GM23338 (cell line): ENCODE results near the gene NEK6. TPM values are rescaled to one million over a fixed set of nuclear protein-coding genes. Genes with fewer than 3 reads are reported as not detected.

Experiments used
- ATAC-seq: fragments of 200-7000 bp; cut with Tn5 transposase; 3 replicates; pipeline ENCODE4 v1.9.1; 2020
- DNase-seq: peaks from one replicate; pipeline ENCODE4 v3.0.0-alpha.2; 2015; ENCODE audit warnings: low spot score
- H2AFZ ChIP-seq: fragments of 200-600 bp; sonication (generic); 2 replicates; pipeline ENCODE4 v1.8.0; 2016; ENCODE audit warnings: antibody characterized with exemption, mild to moderate bottlenecking, moderate library complexity
- H3F3A ChIP-seq: fragments of 200-600 bp; sonication (generic); replicated peaks from 2 replicates; pipeline ENCODE4 v1.8.0; 2017; ENCODE audit warnings: antibody characterized with exemption, mixed run types, low read depth
- H3K27ac ChIP-seq: fragments of 200-600 bp; sonication (generic); 2 replicates; pipeline ENCODE4 v1.6.1; 2016; ENCODE audit warnings: low read depth
- H3K27me3 ChIP-seq: fragments of 200-600 bp; sonication (generic); 2 replicates; pipeline ENCODE4 v1.8.0; 2016; ENCODE audit warnings: mild to moderate bottlenecking, mixed run types, moderate library complexity; ENCODE audit not compliant: insufficient read depth
- H3K36me3 ChIP-seq: fragments of 200-600 bp; sonication (generic); 2 replicates; pipeline ENCODE4 v1.8.0; 2016; ENCODE audit warnings: mild to moderate bottlenecking; ENCODE audit not compliant: insufficient read depth
- H3K4me1 ChIP-seq: fragments of 200-600 bp; sonication (generic); 2 replicates; pipeline ENCODE4 v1.8.0; 2016; ENCODE audit warnings: mild to moderate bottlenecking, moderate library complexity; ENCODE audit not compliant: insufficient read depth
- H3K4me2 ChIP-seq: fragments of 200-600 bp; sonication (generic); 2 replicates; pipeline ENCODE4 v1.7.1; 2017; ENCODE audit warnings: mixed run types
- H3K4me3 ChIP-seq: fragments of 200-600 bp; sonication (generic); 2 replicates; pipeline ENCODE4 v1.6.1; 2016; ENCODE audit warnings: mixed run types
- H3K79me2 ChIP-seq: fragments of 200-600 bp; sonication (generic); replicated peaks from 2 replicates; pipeline ENCODE4 v1.8.0; 2017; ENCODE audit warnings: mild to moderate bottlenecking; ENCODE audit not compliant: insufficient read depth
- H3K9me2 ChIP-seq: fragments of 200-600 bp; sonication (generic); 2 replicates; pipeline ENCODE4 v1.8.0; 2017; ENCODE audit not compliant: insufficient read depth
- H4K20me1 ChIP-seq: fragments of 200-600 bp; sonication (generic); replicated peaks from 2 replicates; pipeline ENCODE4 v1.8.0; 2017; ENCODE audit warnings: mild to moderate bottlenecking; ENCODE audit not compliant: insufficient read depth
- H3K27ac Mint-ChIP-seq: 2 replicates; pipeline ENCODE4 v1.8.0; 2020; ENCODE audit warnings: inconsistent platforms, mild to moderate bottlenecking, moderate library complexity, mixed read lengths
- H3K27me3 Mint-ChIP-seq: 3 replicates; pipeline ENCODE4 v1.8.0; 2022; ENCODE audit warnings: low read depth, mild to moderate bottlenecking, moderate library complexity, mixed read lengths, inconsistent platforms; ENCODE audit not compliant: insufficient read depth, poor library complexity
- H3K36me3 Mint-ChIP-seq: 3 replicates; pipeline ENCODE4 v1.8.0; 2021; ENCODE audit warnings: low read depth, mild to moderate bottlenecking, inconsistent platforms, moderate library complexity, mixed read lengths
- H3K4me1 Mint-ChIP-seq: 3 replicates; pipeline ENCODE4 v1.8.0; 2020; ENCODE audit warnings: mild to moderate bottlenecking, inconsistent platforms, mixed read lengths
- H3K4me3 Mint-ChIP-seq: 3 replicates; pipeline ENCODE4 v1.8.0; 2021; ENCODE audit warnings: moderate library complexity, mild to moderate bottlenecking, inconsistent platforms, mixed read lengths
- H3K9me3 Mint-ChIP-seq: 3 replicates; pipeline ENCODE4 v1.8.0; 2020; ENCODE audit warnings: moderate library complexity, mild to moderate bottlenecking, inconsistent platforms, mixed read lengths
- CREB1 ChIP-seq: fragments of 250-450 bp; sonication (Bioruptor Pico); IDR thresholded peaks from 2 replicates; pipeline ENCODE4 v1.5.0; 2020; ENCODE audit warnings: low read depth, mild to moderate bottlenecking, moderate library complexity
- EZH2 ChIP-seq: fragments of 200-600 bp; sonication (generic); IDR thresholded peaks from one replicate; pipeline ENCODE4 v1.8.0; 2017; ENCODE audit warnings: antibody characterized with exemption, mild to moderate bottlenecking, low read depth; ENCODE audit not compliant: unreplicated experiment
- EZH2phosphoT487 ChIP-seq: fragments of 200-600 bp; sonication (generic); IDR thresholded peaks from one replicate; pipeline ENCODE4 v1.8.1; 2018; ENCODE audit warnings: antibody characterized with exemption; ENCODE audit not compliant: unreplicated experiment
- JUNB ChIP-seq: IDR thresholded peaks from one replicate; pipeline ENCODE4 v1.6.1; 2016; ENCODE audit warnings: antibody characterized with exemption; ENCODE audit not compliant: unreplicated experiment
- NANOG ChIP-seq: IDR thresholded peaks from 2 replicates; pipeline ENCODE4 v1.6.1; 2016; ENCODE audit warnings: antibody characterized with exemption, borderline replicate concordance
- POLR2AphosphoS5 ChIP-seq: IDR thresholded peaks from 2 replicates; pipeline ENCODE4 v1.6.1; 2016; ENCODE audit warnings: antibody characterized with exemption, low read depth
- REST ChIP-seq: IDR thresholded peaks from one replicate; pipeline ENCODE4 v1.6.1; 2018; ENCODE audit warnings: antibody characterized with exemption; ENCODE audit not compliant: unreplicated experiment
- STAT1 ChIP-seq: IDR thresholded peaks from one replicate; pipeline ENCODE4 v1.6.1; 2016; ENCODE audit warnings: antibody characterized with exemption; ENCODE audit not compliant: unreplicated experiment
- ZNF114 ChIP-seq: fragments of 250-450 bp; sonication (Bioruptor Pico); IDR thresholded peaks from 2 replicates; pipeline ENCODE4 v1.5.0; 2020; ENCODE audit warnings: mild to moderate bottlenecking, moderate library complexity
- ZNF331 ChIP-seq: fragments of 250-450 bp; sonication (Bioruptor Pico); IDR thresholded peaks from 2 replicates; pipeline ENCODE4 v1.5.0; 2020; ENCODE audit warnings: low read depth, mild to moderate bottlenecking, moderate library complexity
- polyA plus RNA-seq: library from polyadenylated mRNA; unstranded; fragments of >200 nt; fragmentation: Nextera tagmentation; extraction: Ambion mirVana; gene quantifications from 2 replicates; pipeline ENCODE4 v1.2.1, GENCODE V29; 2016
- total RNA-seq: library from RNA; depleted of rRNA; stranded (reverse); fragments of >200 nt; shearing (Covaris generic); gene quantifications from 2 replicates; pipeline ENCODE4 v1.2.3, GENCODE V29; 2014
- TF ChIP-seq, protein P1 (sequence below), 2 experiments: fragments of 200-600 bp in 1 of 2; sonication (generic) in 1 of 2; conservative IDR thresholded peaks; 2 replicates each; pipeline versions ENCODE4 v1.5.1 to v1.6.1; 2016 to 2017; ENCODE audit warnings: antibody characterized with exemption in 2 of 2, low read depth in 2 of 2, mild to moderate bottlenecking in 2 of 2, moderate library complexity in 1 of 2
- TF ChIP-seq, protein P2 (sequence below): IDR thresholded peaks from 2 replicates; pipeline ENCODE4 v1.6.1; 2016; ENCODE audit warnings: antibody characterized with exemption
- TF ChIP-seq, protein P3 (sequence below): fragments of 250-450 bp; sonication (Bioruptor Pico); IDR thresholded peaks from 2 replicates; pipeline ENCODE4 v1.5.0; 2020; ENCODE audit warnings: mild to moderate bottlenecking, moderate library complexity

NEK6 gene
- total and polyA plus RNA-seq, 2 experiments from 2014 or later, result 8.1 to 11.2 TPM

DNA sequence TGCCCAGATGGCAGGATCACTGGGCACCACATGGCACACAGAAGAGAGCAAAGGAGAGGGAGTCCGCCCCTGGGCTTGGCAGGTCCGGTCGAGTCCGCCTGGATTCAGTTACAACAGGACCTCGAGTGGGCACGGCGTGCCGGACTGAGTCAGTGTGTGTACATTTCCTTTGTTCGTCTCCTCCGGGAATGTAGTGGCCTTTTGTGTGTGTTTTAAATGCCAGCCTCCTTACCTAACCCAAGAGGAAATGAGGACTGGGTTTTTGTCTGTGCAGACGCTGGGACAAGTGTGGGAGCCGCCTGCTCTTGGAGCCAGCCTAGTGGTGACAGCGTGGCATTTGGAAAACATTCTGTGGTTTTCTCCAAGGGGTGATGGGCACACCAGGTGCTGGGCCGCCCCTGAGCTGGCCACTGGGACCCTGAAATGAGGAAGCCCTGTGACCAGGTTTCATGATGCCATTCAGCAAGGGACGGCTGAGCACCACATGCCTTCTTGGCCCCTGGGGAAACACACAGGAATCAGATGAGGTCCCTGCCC, 9.6 kb downstream of the NEK6 start:
- no peak for ATAC-seq
- Mint-ChIP-seq H3K9me3 (no peaks in the 10 kb centered on the region), H3K4me1 (peaks cover 27% of the 10 kb centered on the region), H3K36me3 (no peaks in the 10 kb centered on the region), H3K4me3 (no peak overlapping the region), H3K27ac (no peak overlapping the region), H3K27me3 (peaks cover 8% of the 10 kb centered on the region)
- TF ChIP-seq ZNF331 (CRISPR knock-in tag) (no peak), STAT1 (no peak), JUNB (no peak), ZNF114 (no peak), REST (no peak), EZH2phosphoT487 (no peak), NANOG (no peak), POLR2AphosphoS5 (no peak), CREB1 (no peak), EZH2 (no peak)
- TF ChIP-seq, protein P1, sequence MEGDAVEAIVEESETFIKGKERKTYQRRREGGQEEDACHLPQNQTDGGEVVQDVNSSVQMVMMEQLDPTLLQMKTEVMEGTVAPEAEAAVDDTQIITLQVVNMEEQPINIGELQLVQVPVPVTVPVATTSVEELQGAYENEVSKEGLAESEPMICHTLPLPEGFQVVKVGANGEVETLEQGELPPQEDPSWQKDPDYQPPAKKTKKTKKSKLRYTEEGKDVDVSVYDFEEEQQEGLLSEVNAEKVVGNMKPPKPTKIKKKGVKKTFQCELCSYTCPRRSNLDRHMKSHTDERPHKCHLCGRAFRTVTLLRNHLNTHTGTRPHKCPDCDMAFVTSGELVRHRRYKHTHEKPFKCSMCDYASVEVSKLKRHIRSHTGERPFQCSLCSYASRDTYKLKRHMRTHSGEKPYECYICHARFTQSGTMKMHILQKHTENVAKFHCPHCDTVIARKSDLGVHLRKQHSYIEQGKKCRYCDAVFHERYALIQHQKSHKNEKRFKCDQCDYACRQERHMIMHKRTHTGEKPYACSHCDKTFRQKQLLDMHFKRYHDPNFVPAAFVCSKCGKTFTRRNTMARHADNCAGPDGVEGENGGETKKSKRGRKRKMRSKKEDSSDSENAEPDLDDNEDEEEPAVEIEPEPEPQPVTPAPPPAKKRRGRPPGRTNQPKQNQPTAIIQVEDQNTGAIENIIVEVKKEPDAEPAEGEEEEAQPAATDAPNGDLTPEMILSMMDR (conservative IDR thresholded peaks at IDR 0.05; ENCODE audit: low read depth in 2 of 2), result no peak
- TF ChIP-seq, protein P2, sequence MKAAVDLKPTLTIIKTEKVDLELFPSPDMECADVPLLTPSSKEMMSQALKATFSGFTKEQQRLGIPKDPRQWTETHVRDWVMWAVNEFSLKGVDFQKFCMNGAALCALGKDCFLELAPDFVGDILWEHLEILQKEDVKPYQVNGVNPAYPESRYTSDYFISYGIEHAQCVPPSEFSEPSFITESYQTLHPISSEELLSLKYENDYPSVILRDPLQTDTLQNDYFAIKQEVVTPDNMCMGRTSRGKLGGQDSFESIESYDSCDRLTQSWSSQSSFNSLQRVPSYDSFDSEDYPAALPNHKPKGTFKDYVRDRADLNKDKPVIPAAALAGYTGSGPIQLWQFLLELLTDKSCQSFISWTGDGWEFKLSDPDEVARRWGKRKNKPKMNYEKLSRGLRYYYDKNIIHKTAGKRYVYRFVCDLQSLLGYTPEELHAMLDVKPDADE, result no peak
- TF ChIP-seq, protein P3, sequence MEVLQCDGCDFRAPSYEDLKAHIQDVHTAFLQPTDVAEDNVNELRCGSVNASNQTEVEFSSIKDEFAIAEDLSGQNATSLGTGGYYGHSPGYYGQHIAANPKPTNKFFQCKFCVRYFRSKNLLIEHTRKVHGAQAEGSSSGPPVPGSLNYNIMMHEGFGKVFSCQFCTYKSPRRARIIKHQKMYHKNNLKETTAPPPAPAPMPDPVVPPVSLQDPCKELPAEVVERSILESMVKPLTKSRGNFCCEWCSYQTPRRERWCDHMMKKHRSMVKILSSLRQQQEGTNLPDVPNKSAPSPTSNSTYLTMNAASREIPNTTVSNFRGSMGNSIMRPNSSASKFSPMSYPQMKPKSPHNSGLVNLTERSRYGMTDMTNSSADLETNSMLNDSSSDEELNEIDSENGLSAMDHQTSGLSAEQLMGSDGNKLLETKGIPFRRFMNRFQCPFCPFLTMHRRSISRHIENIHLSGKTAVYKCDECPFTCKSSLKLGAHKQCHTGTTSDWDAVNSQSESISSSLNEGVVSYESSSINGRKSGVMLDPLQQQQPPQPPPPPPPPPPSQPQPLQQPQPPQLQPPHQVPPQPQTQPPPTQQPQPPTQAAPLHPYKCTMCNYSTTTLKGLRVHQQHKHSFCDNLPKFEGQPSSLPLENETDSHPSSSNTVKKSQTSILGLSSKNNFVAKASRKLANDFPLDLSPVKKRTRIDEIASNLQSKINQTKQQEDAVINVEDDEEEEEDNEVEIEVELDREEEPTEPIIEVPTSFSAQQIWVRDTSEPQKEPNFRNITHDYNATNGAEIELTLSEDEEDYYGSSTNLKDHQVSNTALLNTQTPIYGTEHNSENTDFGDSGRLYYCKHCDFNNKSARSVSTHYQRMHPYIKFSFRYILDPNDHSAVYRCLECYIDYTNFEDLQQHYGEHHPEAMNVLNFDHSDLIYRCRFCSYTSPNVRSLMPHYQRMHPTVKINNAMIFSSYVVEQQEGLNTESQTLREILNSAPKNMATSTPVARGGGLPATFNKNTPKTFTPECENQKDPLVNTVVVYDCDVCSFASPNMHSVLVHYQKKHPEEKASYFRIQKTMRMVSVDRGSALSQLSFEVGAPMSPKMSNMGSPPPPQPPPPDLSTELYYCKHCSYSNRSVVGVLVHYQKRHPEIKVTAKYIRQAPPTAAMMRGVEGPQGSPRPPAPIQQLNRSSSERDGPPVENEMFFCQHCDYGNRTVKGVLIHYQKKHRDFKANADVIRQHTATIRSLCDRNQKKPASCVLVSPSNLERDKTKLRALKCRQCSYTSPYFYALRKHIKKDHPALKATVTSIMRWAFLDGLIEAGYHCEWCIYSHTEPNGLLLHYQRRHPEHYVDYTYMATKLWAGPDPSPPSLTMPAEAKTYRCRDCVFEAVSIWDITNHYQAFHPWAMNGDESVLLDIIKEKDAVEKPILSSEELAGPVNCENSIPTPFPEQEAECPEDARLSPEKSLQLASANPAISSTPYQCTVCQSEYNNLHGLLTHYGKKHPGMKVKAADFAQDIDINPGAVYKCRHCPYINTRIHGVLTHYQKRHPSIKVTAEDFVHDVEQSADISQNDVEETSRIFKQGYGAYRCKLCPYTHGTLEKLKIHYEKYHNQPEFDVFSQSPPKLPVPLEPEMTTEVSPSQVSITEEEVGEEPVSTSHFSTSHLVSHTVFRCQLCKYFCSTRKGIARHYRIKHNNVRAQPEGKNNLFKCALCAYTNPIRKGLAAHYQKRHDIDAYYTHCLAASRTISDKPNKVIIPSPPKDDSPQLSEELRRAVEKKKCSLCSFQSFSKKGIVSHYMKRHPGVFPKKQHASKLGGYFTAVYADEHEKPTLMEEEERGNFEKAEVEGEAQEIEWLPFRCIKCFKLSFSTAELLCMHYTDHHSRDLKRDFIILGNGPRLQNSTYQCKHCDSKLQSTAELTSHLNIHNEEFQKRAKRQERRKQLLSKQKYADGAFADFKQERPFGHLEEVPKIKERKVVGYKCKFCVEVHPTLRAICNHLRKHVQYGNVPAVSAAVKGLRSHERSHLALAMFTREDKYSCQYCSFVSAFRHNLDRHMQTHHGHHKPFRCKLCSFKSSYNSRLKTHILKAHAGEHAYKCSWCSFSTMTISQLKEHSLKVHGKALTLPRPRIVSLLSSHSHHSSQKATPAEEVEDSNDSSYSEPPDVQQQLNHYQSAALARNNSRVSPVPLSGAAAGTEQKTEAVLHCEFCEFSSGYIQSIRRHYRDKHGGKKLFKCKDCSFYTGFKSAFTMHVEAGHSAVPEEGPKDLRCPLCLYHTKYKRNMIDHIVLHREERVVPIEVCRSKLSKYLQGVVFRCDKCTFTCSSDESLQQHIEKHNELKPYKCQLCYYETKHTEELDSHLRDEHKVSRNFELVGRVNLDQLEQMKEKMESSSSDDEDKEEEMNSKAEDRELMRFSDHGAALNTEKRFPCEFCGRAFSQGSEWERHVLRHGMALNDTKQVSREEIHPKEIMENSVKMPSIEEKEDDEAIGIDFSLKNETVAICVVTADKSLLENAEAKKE (CRISPR knock-in tag), result no peak
- H3K9me2 ChIP-seq, result no peaks in the 10 kb centered on the region
- H4K20me1 ChIP-seq, result no peaks in the 10 kb centered on the region; the same call in 1 of the 2 replicates
- H2AFZ ChIP-seq, result no peak overlapping the region
- peaks cover 13% of the 10 kb centered on the region for H3K4me1 ChIP-seq
- peaks cover 21% of the 10 kb centered on the region for H3K79me2 ChIP-seq
- no peak for DNase-seq
- H3F3A ChIP-seq, result no peaks in the 10 kb centered on the region
- no peaks in the 10 kb centered on the region for H3K36me3 ChIP-seq
- H3K4me3 ChIP-seq, result no peak overlapping the region
- H3K27ac ChIP-seq, result no peak overlapping the region
- H3K27me3 ChIP-seq, result no peaks in the 10 kb centered on the region
- H3K4me2 ChIP-seq, result no peak overlapping the region
